ENCODE data around the gene DHX36.

DHX36 gene

DNA sequence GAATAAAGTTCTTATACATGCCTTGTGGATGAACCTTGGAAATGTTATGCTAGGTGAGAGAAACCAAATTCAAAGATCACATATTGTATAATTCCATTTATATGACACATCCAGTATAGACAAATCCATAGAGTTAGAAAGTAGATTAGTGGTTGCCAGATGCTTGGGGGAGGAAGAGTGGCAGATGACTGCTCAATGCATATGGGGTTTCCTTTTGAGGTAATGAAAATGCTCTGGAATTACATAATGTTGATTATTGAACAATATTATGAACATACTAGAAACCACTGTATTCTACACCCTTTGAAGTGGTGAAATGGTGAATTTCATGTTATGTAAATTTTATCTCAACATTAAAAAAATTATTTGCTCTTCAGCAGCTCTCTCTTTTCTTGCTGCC, 100.8 kb downstream of the DHX36 start:
- DNase-seq = peak in 1 of 2 experiments; percentile 48

All from NCI-H524 (cell line).